Activated CD4-positive, alpha-beta T cell treated with anti-CD3 and anti-CD28 coated beads for 36 hours (primary cell): Measurements from ENCODE around the gene BCL6B. TPM values are rescaled to one million over a fixed set of nuclear protein-coding genes. Genes with fewer than 3 reads are reported as not detected.

ENCODE experiments used
- ATAC-seq: fragments of 200-7000 bp; cut with Tn5 transposase; one replicate; pipeline ENCODE4 v1.10.0; 2021; ENCODE audit warnings: mild to moderate bottlenecking, moderate library complexity
- CTCF ChIA-PET: fragments of 350-600 bp; sonication (Branson Sonifier 250); formaldehyde crosslinking; loops from one replicate; lab custom pipeline; 2021; ENCODE audit warnings: antibody characterized with exemption; lab: Charles Lee
- POLR2A ChIA-PET: fragments of 350-600 bp; sonication (Branson Sonifier 250); formaldehyde crosslinking; loops from one replicate; lab custom pipeline; 2021; ENCODE audit warnings: antibody characterized with exemption, inconsistent platforms; lab: Charles Lee
- DNase-seq: peaks from one replicate; pipeline ENCODE4 v3.0.0-alpha.2; 2020
- H3K27ac Mint-ChIP-seq: one replicate; pipeline ENCODE4 v1.8.0; 2021; ENCODE audit warnings: mixed read lengths
- H3K27me3 Mint-ChIP-seq: one replicate; pipeline ENCODE4 v1.8.0; 2021; ENCODE audit warnings: mixed read lengths
- H3K36me3 Mint-ChIP-seq: one replicate; pipeline ENCODE4 v1.8.0; 2021; ENCODE audit warnings: low read depth, mixed read lengths
- H3K4me1 Mint-ChIP-seq: one replicate; pipeline ENCODE4 v1.8.0; 2021; ENCODE audit warnings: mixed read lengths
- H3K4me3 Mint-ChIP-seq: one replicate; pipeline ENCODE4 v1.8.0; 2021; ENCODE audit warnings: mild to moderate bottlenecking, moderate library complexity, mixed read lengths
- H3K9me3 Mint-ChIP-seq: one replicate; pipeline ENCODE4 v1.8.0; 2021; ENCODE audit warnings: low read depth, mixed read lengths
- intact Hi-C, 2 experiments: fragments of 100-400 bp; cut with DNase I in 1 of 2; cut with micrococcal nuclease in 1 of 2; formaldehyde crosslinking; loops; one replicate each; pipeline versions ENCODE4 v1.14.2 to v1.15.1; 2022 to 2024; cut with DNase I, micrococcal nuclease
- total RNA-seq, 2 experiments: library from RNA; stranded (reverse); gene quantifications; one replicate each; pipeline ENCODE4 v1.2.3, GENCODE V29; 2021

BCL6B gene
- total RNA-seq, 2 experiments from 2014 or later: 0.27 to 0.46 TPM

DNA sequence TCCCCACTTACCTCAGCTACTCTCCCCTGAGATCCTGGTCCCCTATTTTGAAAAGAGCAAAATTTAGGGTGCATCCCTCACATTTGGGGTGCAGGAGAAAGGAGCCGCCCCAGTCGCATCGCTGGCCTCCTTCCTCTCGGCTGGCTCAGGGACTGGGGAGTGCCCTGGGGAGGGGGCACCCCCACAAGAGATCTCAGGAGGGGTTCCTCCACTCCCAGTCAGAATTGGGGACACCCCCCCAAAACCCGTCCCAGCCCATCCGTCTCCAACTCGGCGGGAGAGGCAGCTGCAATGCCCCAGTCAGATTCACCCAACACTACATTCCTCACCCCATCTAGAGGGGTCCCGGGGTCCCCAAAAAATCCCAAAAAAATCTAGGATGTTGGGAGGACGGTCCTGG is 3.5 kb upstream of the BCL6B start:
- ATAC-seq: no peak
- no peaks in the 10 kb centered on the region for H3K9me3 Mint-ChIP-seq
- ChIA-PET CTCF (interaction anchor here (0.5 to 5.0 kb wide), 4 partner anchors 15 to 307 kb away, joined by 3 to 23 read pairs (median 12); no protein-coding TSS in a partner anchor), POLR2A (no interaction called here)
- intact Hi-C loops: loop anchor here in 1 of 2 experiments (10.0 kb wide), 1 partner anchor 465 kb away; the partner anchor contains the start of genes POLR2A and SLC35G6
- no peak overlapping the region for H3K27ac Mint-ChIP-seq
- H3K4me1 Mint-ChIP-seq: peaks cover 63% of the 10 kb centered on the region
- H3K4me3 Mint-ChIP-seq: no peak overlapping the region
- H3K36me3 Mint-ChIP-seq: peaks cover 13% of the 10 kb centered on the region
- peaks cover 12% of the 10 kb centered on the region for H3K27me3 Mint-ChIP-seq
- no peak for DNase-seq

GRCh38 chr17:7019839-7020519 is 2.9 kb upstream of the BCL6B start:
- POLR2A ChIA-PET: interaction anchor here (1.1 kb wide), 1 partner anchor 16 kb away, joined by 4 read pairs; the partner anchor contains the start of gene SLC16A13
- H3K9me3 Mint-ChIP-seq: no peaks in the 10 kb centered on the region
- ATAC-seq (no peak), DNase-seq (no peak)
- intact Hi-C loops: loop anchor here in 1 of 2 experiments (10.0 kb wide), 1 partner anchor 465 kb away; the partner anchor contains the start of genes POLR2A and SLC35G6
- peaks cover 63% of the 10 kb centered on the region for H3K4me1 Mint-ChIP-seq
- H3K27me3 Mint-ChIP-seq: peaks cover 12% of the 10 kb centered on the region
- H3K27ac Mint-ChIP-seq: no peak overlapping the region
- H3K4me3 Mint-ChIP-seq: no peak overlapping the region
- CTCF ChIA-PET: interaction anchor here (0.5 to 5.0 kb wide), 6 partner anchors 15 to 308 kb away, joined by 3 to 23 read pairs (median 11); no protein-coding TSS in a partner anchor
- H3K36me3 Mint-ChIP-seq: peaks cover 12% of the 10 kb centered on the region

DNA sequence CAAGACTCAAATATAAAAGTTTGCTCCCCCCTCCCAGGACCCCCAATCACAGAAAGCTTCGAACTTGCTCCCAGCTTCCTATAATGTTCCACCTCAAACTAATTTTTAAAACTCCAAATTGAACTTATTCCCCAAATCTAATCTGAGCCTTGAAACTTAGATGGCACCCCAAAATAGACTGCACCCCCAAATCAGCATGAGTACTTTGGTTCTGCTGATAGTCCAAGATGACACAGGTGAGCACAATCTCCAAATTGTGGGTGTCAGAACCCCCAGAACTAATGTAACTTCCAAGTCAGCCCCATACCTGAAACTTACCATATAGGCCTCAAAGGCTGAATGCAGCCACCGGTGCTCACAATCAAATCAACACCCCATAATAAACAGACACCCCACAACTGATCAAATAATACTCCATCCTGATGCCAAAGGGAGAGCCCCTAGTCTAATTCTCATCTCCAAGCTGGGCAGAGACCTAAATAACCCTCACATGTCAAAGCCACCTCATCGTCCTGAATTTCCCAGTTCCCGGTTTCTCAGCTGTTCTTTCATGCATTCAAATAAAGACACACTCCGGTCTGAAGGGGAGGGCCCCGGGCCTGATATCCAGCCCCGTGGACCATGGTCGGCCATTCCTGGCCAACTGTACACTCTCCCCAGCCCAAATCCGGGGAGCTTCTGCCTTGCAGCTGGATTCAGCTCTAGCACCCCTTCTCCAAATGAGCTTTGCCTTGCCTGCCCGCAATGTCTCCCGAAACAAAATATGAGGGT is 1.8 kb upstream of the BCL6B start:
- Mint-ChIP-seq H3K27me3 (peaks cover 12% of the 10 kb centered on the region), H3K36me3 (peaks cover 7% of the 10 kb centered on the region), H3K9me3 (no peaks in the 10 kb centered on the region), H3K4me1 (peaks cover 54% of the 10 kb centered on the region), H3K27ac (peak overlapping the region; percentile 11), H3K4me3 (peak overlapping the region; percentile 44)
- no peak for ATAC-seq
- no peak for DNase-seq
- POLR2A ChIA-PET: interaction anchor here (0.8 to 1.1 kb wide), 2 partner anchors 15 kb away, joined by 4 to 5 read pairs; partner anchors contain the start of gene SLC16A13
- intact Hi-C loops: no loop called here
- CTCF ChIA-PET: interaction anchor here (0.6 to 5.0 kb wide), 28 partner anchors 8 to 652 kb away, joined by 3 to 23 read pairs (median 4); partner anchors contain the start of genes RNASEK and SLC16A13

DNA sequence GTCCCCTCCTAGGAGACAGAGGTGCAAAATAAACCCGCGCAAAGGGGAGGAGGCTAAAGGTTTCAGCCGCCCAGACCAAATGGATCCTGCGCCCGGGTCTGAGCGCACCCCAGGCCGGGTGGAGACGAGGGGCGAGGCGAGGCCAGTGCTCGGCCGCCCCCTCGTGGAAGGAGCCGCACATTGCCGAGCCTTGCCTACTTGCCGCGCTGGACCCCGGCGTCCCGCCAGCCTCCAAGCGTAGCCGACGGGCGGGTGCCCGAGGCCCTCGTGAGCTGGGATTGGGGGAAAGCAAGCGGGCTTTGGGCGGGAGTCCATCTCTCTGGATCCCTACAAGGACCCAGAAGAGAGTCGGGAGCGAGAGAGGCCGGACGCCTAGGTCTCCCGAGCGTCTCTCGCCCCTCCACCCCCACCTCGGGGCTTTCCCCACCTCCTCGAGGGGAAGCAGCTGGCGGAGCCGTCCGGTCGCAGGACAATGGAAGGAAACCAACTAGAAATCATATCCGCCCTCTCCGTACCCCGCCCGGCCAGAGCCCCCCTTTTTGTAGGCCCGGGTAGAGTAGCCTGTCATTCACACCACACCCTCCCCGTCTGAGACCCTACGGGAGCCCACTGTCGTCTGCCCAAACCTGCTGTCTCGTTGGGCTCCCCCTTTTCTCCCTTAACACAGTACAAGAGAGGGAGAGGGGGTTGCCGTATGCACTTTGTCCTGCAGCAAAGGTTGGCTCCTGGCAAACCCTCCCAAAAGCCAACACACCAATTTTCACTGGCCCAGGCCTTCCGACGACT is 664 bp upstream of the BCL6B start:
- Mint-ChIP-seq H3K27me3 (peaks cover 12% of the 10 kb centered on the region), H3K9me3 (no peaks in the 10 kb centered on the region), H3K36me3 (peaks cover 6% of the 10 kb centered on the region), H3K4me1 (peaks cover 43% of the 10 kb centered on the region), H3K4me3 (peak overlapping the region; percentile 44), H3K27ac (peak overlapping the region; percentile 55)
- DNase-seq (peak; percentile 89), ATAC-seq (peak; percentile 79)
- POLR2A ChIA-PET: interaction anchor here (0.6 to 0.8 kb wide), 2 partner anchors 14 to 459 kb away, joined by 4 to 5 read pairs; partner anchors contain the start of gene SLC16A13
- intact Hi-C loops: loop anchor here (1.0 kb wide), 2 partner anchors 108 to 111 kb away; no protein-coding TSS in a partner anchor
- CTCF ChIA-PET: interaction anchor here (0.6 to 5.0 kb wide), 29 partner anchors 9 to 651 kb away, joined by 3 to 23 read pairs (median 4); partner anchors contain the start of genes RNASEK and SLC16A13

DNA sequence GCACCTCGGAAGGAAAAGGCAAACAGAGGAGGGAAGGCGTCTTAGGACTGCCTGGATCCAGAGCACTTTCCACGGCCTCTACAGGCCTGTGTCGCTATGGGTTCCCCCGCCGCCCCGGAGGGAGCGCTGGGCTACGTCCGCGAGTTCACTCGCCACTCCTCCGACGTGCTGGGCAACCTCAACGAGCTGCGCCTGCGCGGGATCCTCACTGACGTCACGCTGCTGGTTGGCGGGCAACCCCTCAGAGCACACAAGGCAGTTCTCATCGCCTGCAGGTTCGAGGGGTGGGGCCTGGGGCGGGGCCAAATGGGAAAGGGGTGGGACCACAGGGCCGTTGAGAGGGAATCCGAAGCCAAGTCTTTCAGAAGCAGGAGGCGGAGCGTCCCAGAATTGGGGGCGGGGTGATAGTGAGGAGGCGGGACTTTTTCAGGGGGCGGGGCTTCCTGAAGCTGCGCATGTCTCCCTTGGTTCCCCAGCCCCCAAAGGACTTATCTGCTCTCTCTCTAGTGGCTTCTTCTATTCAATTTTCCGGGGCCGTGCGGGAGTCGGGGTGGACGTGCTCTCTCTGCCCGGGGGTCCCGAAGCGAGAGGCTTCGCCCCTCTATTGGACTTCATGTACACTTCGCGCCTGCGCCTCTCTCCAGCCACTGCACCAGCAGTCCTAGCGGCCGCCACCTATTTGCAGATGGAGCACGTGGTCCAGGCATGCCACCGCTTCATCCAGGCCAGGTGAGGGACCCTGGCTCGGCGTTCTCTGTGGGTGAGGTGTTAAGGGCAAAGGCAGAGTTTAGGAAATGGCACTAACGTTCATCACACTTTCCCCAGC is 939 bp downstream of the BCL6B start:
- Mint-ChIP-seq H3K4me1 (peaks cover 33% of the 10 kb centered on the region), H3K27me3 (peaks cover 12% of the 10 kb centered on the region), H3K9me3 (no peaks in the 10 kb centered on the region), H3K27ac (peak overlapping the region; percentile 43), H3K36me3 (no peaks in the 10 kb centered on the region), H3K4me3 (peak overlapping the region; percentile 44)
- ATAC-seq (peak; percentile 89), DNase-seq (peak; percentile 97)
- intact Hi-C loops: loop anchor here (1.0 kb wide), 4 partner anchors 8 to 182 kb away; a partner anchor contains a TSS
- POLR2A ChIA-PET: interaction anchor here (1.6 kb wide), 1 partner anchor 12 kb away, joined by 4 read pairs; the partner anchor contains the start of gene SLC16A13
- CTCF ChIA-PET: interaction anchor here (0.5 to 5.0 kb wide), 9 partner anchors 11 to 1165 kb away, joined by 3 to 23 read pairs (median 6); partner anchors contain the start of genes RNASEK and SLC16A13

DNA sequence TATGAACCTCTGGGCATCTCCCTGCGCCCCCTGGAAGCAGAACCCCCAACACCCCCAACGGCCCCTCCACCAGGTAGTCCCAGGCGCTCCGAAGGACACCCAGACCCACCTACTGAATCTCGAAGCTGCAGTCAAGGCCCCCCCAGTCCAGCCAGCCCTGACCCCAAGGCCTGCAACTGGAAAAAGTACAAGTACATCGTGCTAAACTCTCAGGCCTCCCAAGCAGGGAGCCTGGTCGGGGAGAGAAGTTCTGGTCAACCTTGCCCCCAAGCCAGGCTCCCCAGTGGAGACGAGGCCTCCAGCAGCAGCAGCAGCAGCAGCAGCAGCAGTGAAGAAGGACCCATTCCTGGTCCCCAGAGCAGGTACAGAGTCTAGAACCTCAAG is 1.5 kb downstream of the BCL6B start:
- Mint-ChIP-seq H3K27ac (no peak overlapping the region), H3K9me3 (no peaks in the 10 kb centered on the region), H3K36me3 (no peaks in the 10 kb centered on the region), H3K4me3 (no peak overlapping the region), H3K27me3 (peaks cover 12% of the 10 kb centered on the region), H3K4me1 (peaks cover 39% of the 10 kb centered on the region)
- DNase-seq (no peak), ATAC-seq (no peak)
- intact Hi-C loops: no loop called here
- ChIA-PET CTCF (interaction anchor here (0.9 to 1.5 kb wide), 4 partner anchors 11 to 22 kb away, joined by 5 to 7 read pairs (median 6); partner anchors contain the start of genes RNASEK and SLC16A13), POLR2A (interaction anchor here (1.6 kb wide), 1 partner anchor 11 kb away, joined by 4 read pairs; the partner anchor contains the start of gene SLC16A13)

DNA sequence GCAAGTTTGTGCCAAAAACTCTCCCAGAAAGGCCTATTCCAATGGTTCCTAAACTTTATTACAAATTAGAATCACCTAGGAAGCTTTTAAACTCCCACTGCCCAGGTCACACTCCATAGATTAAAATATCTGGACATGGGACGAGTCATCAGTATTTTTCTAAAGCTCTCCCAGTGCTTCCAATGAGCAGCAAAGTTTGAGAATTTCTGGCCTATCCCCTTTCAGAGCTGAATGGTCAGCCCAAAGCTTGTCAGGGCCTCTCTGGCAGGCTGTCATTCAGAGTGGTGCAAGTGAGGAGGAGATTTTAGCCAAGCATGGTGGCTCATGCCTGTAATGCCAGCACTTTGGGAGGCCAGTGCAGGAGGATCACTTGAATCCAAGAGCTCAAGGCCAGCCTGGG is 2.4 kb downstream of the BCL6B start:
- H3K36me3 Mint-ChIP-seq: peaks cover 7% of the 10 kb centered on the region
- peaks cover 4% of the 10 kb centered on the region for H3K9me3 Mint-ChIP-seq
- ChIA-PET POLR2A (interaction anchor here (0.6 to 1.0 kb wide), 3 partner anchors 11 to 461 kb away, joined by 3 read pairs; partner anchors contain the start of gene SLC16A13), CTCF (interaction anchor here (1.3 to 1.9 kb wide), 3 partner anchors 10 to 21 kb away, joined by 5 read pairs; partner anchors contain the start of gene SLC16A13)
- intact Hi-C loops: no loop called here
- peaks cover 12% of the 10 kb centered on the region for H3K27me3 Mint-ChIP-seq
- ATAC-seq (no peak), DNase-seq (no peak)
- H3K4me3 Mint-ChIP-seq: no peak overlapping the region
- no peak overlapping the region for H3K27ac Mint-ChIP-seq
- peaks cover 47% of the 10 kb centered on the region for H3K4me1 Mint-ChIP-seq

DNA sequence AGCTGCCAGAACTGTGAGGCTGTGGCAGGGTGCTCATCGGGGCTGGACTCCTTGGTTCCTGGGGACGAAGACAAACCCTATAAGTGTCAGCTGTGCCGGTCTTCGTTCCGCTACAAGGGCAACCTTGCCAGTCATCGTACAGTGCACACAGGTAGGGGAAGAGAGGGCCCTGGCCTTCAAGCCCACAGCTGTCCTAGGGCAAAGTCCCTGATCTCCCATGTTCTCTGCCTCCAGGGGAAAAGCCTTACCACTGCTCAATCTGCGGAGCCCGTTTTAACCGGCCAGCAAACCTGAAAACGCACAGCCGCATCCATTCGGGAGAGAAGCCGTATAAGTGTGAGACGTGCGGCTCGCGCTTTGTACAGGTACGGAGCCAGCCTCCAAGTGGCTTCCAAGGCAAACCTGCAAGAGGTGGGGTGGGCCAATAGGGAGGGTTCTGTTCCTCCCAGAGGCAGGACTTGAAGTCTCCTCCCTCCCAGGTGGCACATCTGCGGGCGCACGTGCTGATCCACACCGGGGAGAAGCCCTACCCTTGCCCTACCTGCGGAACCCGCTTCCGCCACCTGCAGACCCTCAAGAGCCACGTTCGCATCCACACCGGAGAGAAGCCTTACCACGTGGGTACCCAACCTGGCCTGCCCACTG is 3.7 kb downstream of the BCL6B start:
- intact Hi-C loops: no loop called here
- Mint-ChIP-seq H3K36me3 (peaks cover 9% of the 10 kb centered on the region), H3K9me3 (peaks cover 4% of the 10 kb centered on the region), H3K4me1 (peaks cover 47% of the 10 kb centered on the region), H3K27ac (no peak overlapping the region), H3K27me3 (peaks cover 11% of the 10 kb centered on the region), H3K4me3 (no peak overlapping the region)
- DNase-seq (no peak), ATAC-seq (no peak)
- POLR2A ChIA-PET: no interaction called here
- CTCF ChIA-PET: interaction anchor here (1.9 kb wide), 1 partner anchor 9 kb away, joined by 5 read pairs; the partner anchor contains the start of gene SLC16A13

- H3K4me3 Mint-ChIP-seq: no peak overlapping the region
- H3K27me3 Mint-ChIP-seq: peaks cover 11% of the 10 kb centered on the region
- no peak for ATAC-seq
- ChIA-PET POLR2A (no interaction called here), CTCF (interaction anchor here (1.0 to 1.9 kb wide), 3 partner anchors 8 to 288 kb away, joined by 3 to 5 read pairs (median 4); partner anchors contain the start of genes GPS2 and SLC16A13)
- no peak overlapping the region for H3K27ac Mint-ChIP-seq
- peaks cover 44% of the 10 kb centered on the region for H3K4me1 Mint-ChIP-seq
- intact Hi-C loops: no loop called here
- DNase-seq: no peak
- H3K9me3 Mint-ChIP-seq: peaks cover 4% of the 10 kb centered on the region
- peaks cover 9% of the 10 kb centered on the region for H3K36me3 Mint-ChIP-seq
Observed at GRCh38 chr17:7027335-7027734, 4.5 kb downstream of the BCL6B start.
